A549 (cell line): ENCODE measurements around the gene PDE1C. TPM values are rescaled to one million over a fixed set of nuclear protein-coding genes. Genes with fewer than 3 reads are reported as not detected.

Source experiments
- ATAC-seq, 2 experiments: fragments of 200-7000 bp in 1 of 2; fragments of >200 bp in 1 of 2; cut with Nextera tagmentation in 1 of 2; cut with Tn5 transposase in 1 of 2; 3 replicates each; pipeline versions ENCODE4 v1.8.0 to v1.9.1; 2018 to 2020; ENCODE audit warnings: mild to moderate bottlenecking in 1 of 2, moderate library complexity in 1 of 2
- CTCF ChIA-PET: fragments of 300-600 bp; sonication (Branson Sonifier 250); formaldehyde crosslinking; extraction: SDS; loops from one replicate; lab custom pipeline; 2021; ENCODE audit warnings: antibody characterized with exemption, inconsistent platforms; lab: Yijun Ruan, JAX
- POLR2A ChIA-PET: fragments of 350-600 bp; formaldehyde crosslinking; extraction: SDS; loops from one replicate; lab custom pipeline; 2021; ENCODE audit warnings: antibody characterized with exemption, inconsistent platforms; lab: Yijun Ruan, JAX
- DNase-seq, 2 experiments: peaks; one replicate each; pipeline versions ENCODE4 v3.0.0 to v3.0.0-alpha.2; 2011 to 2016; ENCODE audit warnings: low read depth in 1 of 2, low spot score in 1 of 2
- FAIRE-seq: peaks from 2 replicates; lab custom pipeline; 2011; peaks lifted over from hg19 to GRCh38; lab: Jason Lieb, UNC
- H3K27ac ChIP-seq, 2 experiments: fragments of >200 bp; sonication (Bioruptor Twin); formaldehyde crosslinking; 3 replicates each; pipeline ENCODE4 v1.5.1; 2016 to 2017
- H3K4me1 ChIP-seq: fragments of >200 bp; sonication (Bioruptor Twin); formaldehyde crosslinking; 3 replicates; pipeline ENCODE4 v1.6.1; 2016
- H3K4me2 ChIP-seq: fragments of >200 bp; sonication (Bioruptor Twin); formaldehyde crosslinking; 3 replicates; pipeline ENCODE4 v1.6.1; 2016
- H3K4me3 ChIP-seq: fragments of >200 bp; sonication (Bioruptor Twin); formaldehyde crosslinking; 3 replicates; pipeline ENCODE4 v1.5.1; 2016
- H3K9me3 ChIP-seq: fragments of >200 bp; sonication (Bioruptor Twin); formaldehyde crosslinking; 3 replicates; pipeline ENCODE4 v1.6.1; 2016
- BHLHE40 ChIP-seq: IDR thresholded peaks from 2 replicates; pipeline ENCODE4 v1.6.1; 2012; ENCODE audit warnings: low read depth, low read length, inconsistent platforms
- CBX8 ChIP-seq: fragments of 200-600 bp; sonication (generic); IDR thresholded peaks from 2 replicates; pipeline ENCODE4 v1.6.1; 2016
- CHD4 ChIP-seq: fragments of 200-600 bp; sonication (generic); IDR thresholded peaks from 2 replicates; pipeline ENCODE4 v1.6.1; 2016; ENCODE audit warnings: antibody characterized with exemption, mild to moderate bottlenecking, borderline replicate concordance
- FOXS1 ChIP-seq: fragments of 250-450 bp; sonication (Bioruptor Pico); IDR thresholded peaks from 2 replicates; pipeline ENCODE4 v1.5.0; 2020; ENCODE audit warnings: mild to moderate bottlenecking, moderate library complexity
- GATA3 ChIP-seq: IDR thresholded peaks from 2 replicates; pipeline ENCODE4 v1.6.1; 2012; ENCODE audit warnings: borderline replicate concordance
- HDAC2 ChIP-seq: fragments of 200-600 bp; sonication (generic); IDR thresholded peaks from 2 replicates; pipeline ENCODE4 v1.6.1; 2016
- HOXB5 ChIP-seq: fragments of 250-450 bp; sonication (Bioruptor Pico); IDR thresholded peaks from 2 replicates; pipeline ENCODE4 v1.5.0; 2020; ENCODE audit warnings: mild to moderate bottlenecking, moderate library complexity
- JUNB ChIP-seq: fragments of >200 bp; sonication (Bioruptor Twin); formaldehyde crosslinking; IDR thresholded peaks from 2 replicates; pipeline ENCODE4 v1.6.1; 2016
- KDM1A ChIP-seq: fragments of 200-600 bp; sonication (generic); IDR thresholded peaks from 2 replicates; pipeline ENCODE4 v1.6.1; 2016; ENCODE audit warnings: low read depth, mild to moderate bottlenecking
- KDM5A ChIP-seq: fragments of 200-600 bp; sonication (generic); IDR thresholded peaks from 2 replicates; pipeline ENCODE4 v1.6.1; 2016; ENCODE audit warnings: antibody characterized with exemption, mild to moderate bottlenecking
- MAZ ChIP-seq: fragments of 150-350 bp; IDR thresholded peaks from 2 replicates; pipeline ENCODE4 v1.6.1; 2014; ENCODE audit warnings: antibody characterized with exemption, low read depth, low read length, borderline replicate concordance
- NFE2L2 ChIP-seq: fragments of 150-350 bp; conservative IDR thresholded peaks from 2 replicates; pipeline ENCODE4 v1.6.1; 2014; ENCODE audit warnings: low read length
- NPAS2 ChIP-seq: fragments of 250-450 bp; sonication (Bioruptor Pico); IDR thresholded peaks from 2 replicates; pipeline ENCODE4 v1.8.0; 2022; ENCODE audit warnings: mild to moderate bottlenecking, moderate library complexity, borderline replicate concordance
- NR3C1 ChIP-seq: fragments of >200 bp; sonication (Bioruptor Twin); formaldehyde crosslinking; IDR thresholded peaks from 3 replicates; pipeline ENCODE4 v1.6.1; 2017
- RAD21 ChIP-seq, 2 experiments: fragments of >200 bp in 1 of 2; sonication (Bioruptor Twin) in 1 of 2; formaldehyde crosslinking in 1 of 2; IDR thresholded peaks in 1 of 2; conservative IDR thresholded peaks in 1 of 2; 2 replicates in 1 of 2; 3 replicates in 1 of 2; pipeline ENCODE4 v1.6.1; 2012 to 2018; ENCODE audit warnings: inconsistent platforms in 1 of 2
- RCOR1 ChIP-seq: fragments of 150-350 bp; IDR thresholded peaks from 2 replicates; pipeline ENCODE4 v1.6.1; 2014; ENCODE audit warnings: antibody characterized with exemption, low read length, low read depth
- RNF2 ChIP-seq: fragments of 200-600 bp; sonication (generic); IDR thresholded peaks from 2 replicates; pipeline ENCODE4 v1.6.1; 2016; ENCODE audit warnings: low read depth, mild to moderate bottlenecking, antibody characterized with exemption, moderate library complexity, borderline replicate concordance
- SREBF2 ChIP-seq: fragments of 450-650 bp; IDR thresholded peaks from 2 replicates; pipeline ENCODE4 v1.6.1; 2014; ENCODE audit warnings: mild to moderate bottlenecking, moderate library complexity
- TFCP2L1 ChIP-seq: fragments of 250-450 bp; sonication (Bioruptor Pico); IDR thresholded peaks from 2 replicates; pipeline ENCODE4 v1.5.0; 2021; ENCODE audit warnings: mild to moderate bottlenecking
- ZFP36 ChIP-seq: fragments of 450-650 bp; IDR thresholded peaks from 2 replicates; pipeline ENCODE4 v1.6.1; 2014; ENCODE audit warnings: borderline replicate concordance; ENCODE audit not compliant: partially characterized antibody
- ZNF302 ChIP-seq: fragments of 250-450 bp; sonication (Bioruptor Pico); IDR thresholded peaks from 2 replicates; pipeline ENCODE4 v1.9.0; 2021; ENCODE audit warnings: inconsistent platforms, mild to moderate bottlenecking, moderate library complexity
- ZSCAN20 ChIP-seq: fragments of 250-450 bp; sonication (Bioruptor Pico); IDR thresholded peaks from 2 replicates; pipeline ENCODE4 v1.8.0; 2022; ENCODE audit warnings: mild to moderate bottlenecking, moderate library complexity
- WGBS: methylation state at CpG from one replicate; pipeline ENCODE4 v1.1.6; 2017; ENCODE audit errors: missing lambda C conversion rate; 5-methylcytosine and 5-hydroxymethylcytosine counted together
- polyA plus RNA-seq, 4 experiments: library from polyadenylated mRNA; depleted of rRNA in 3 of 4; stranded (reverse); fragments of >200 nt; fragmentation: RNase III in 1 of 4; extraction: RNeasy Plus Mini Kit Qiagen cat#74134 plus additional on column Dnase treatment in 1 of 4; gene quantifications; 2 replicates in 3 of 4; 3 replicates in 1 of 4; pipeline ENCODE4 v1.2.3, GENCODE V29; 2011 to 2017
- TF ChIP-seq, protein P1 (sequence below): fragments of >200 bp; sonication (Bioruptor Twin); formaldehyde crosslinking; IDR thresholded peaks from 3 replicates; pipeline ENCODE4 v1.5.1; 2016
- TF ChIP-seq, protein P2 (sequence below): IDR thresholded peaks from 2 replicates; pipeline ENCODE4 v1.6.1; 2012
- TF ChIP-seq, protein P3 (sequence below): IDR thresholded peaks from 2 replicates; pipeline ENCODE4 v1.6.1; 2012; ENCODE audit warnings: low read depth, borderline replicate concordance
- TF ChIP-seq, protein P4 (sequence below): IDR thresholded peaks from 2 replicates; pipeline ENCODE4 v1.6.1; 2012
- TF ChIP-seq, protein P5 (sequence below): fragments of 450-650 bp; IDR thresholded peaks from 2 replicates; pipeline ENCODE4 v1.6.1; 2014; ENCODE audit warnings: antibody characterized with exemption
- TF ChIP-seq, protein P6 (sequence below): fragments of 250-450 bp; sonication (Bioruptor Pico); IDR thresholded peaks from 2 replicates; pipeline ENCODE4 v1.5.0; 2021; ENCODE audit warnings: mild to moderate bottlenecking, moderate library complexity, borderline replicate concordance

Gene PDE1C
- polyA plus RNA-seq, 2 of the 4 experiments (the other 2 are of a cell fraction), result 8.0 to 11.0 TPM

DNA sequence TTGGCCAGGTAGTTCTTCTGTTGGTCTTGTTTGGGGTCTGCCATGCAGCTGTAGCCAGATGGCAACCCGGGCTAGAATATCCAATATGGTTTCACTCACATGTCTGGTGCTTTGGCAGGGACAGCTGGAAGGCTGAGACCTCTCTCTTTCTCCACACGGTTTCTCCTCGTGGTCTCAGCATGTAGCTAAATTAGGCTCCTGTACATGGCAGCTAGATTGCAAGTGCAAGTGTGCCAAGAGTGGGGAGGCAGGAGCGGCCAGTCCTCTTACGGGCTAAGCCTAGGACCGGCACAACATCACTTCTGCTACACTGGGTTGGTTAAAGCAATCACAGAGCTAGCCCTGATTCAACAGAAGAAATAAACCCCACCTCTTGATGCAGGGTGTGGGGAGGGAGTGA is 9.3 kb upstream of the PDE1C start (continued):
- TF ChIP-seq, protein P1, sequence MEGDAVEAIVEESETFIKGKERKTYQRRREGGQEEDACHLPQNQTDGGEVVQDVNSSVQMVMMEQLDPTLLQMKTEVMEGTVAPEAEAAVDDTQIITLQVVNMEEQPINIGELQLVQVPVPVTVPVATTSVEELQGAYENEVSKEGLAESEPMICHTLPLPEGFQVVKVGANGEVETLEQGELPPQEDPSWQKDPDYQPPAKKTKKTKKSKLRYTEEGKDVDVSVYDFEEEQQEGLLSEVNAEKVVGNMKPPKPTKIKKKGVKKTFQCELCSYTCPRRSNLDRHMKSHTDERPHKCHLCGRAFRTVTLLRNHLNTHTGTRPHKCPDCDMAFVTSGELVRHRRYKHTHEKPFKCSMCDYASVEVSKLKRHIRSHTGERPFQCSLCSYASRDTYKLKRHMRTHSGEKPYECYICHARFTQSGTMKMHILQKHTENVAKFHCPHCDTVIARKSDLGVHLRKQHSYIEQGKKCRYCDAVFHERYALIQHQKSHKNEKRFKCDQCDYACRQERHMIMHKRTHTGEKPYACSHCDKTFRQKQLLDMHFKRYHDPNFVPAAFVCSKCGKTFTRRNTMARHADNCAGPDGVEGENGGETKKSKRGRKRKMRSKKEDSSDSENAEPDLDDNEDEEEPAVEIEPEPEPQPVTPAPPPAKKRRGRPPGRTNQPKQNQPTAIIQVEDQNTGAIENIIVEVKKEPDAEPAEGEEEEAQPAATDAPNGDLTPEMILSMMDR, result no peak
- TF ChIP-seq NFE2L2, result no peak
- no peak for TF ChIP-seq TFCP2L1 (CRISPR knock-in tag)
- no peak for TF ChIP-seq GATA3
- TF ChIP-seq, all 56 proteins: peak for 0

DNA sequence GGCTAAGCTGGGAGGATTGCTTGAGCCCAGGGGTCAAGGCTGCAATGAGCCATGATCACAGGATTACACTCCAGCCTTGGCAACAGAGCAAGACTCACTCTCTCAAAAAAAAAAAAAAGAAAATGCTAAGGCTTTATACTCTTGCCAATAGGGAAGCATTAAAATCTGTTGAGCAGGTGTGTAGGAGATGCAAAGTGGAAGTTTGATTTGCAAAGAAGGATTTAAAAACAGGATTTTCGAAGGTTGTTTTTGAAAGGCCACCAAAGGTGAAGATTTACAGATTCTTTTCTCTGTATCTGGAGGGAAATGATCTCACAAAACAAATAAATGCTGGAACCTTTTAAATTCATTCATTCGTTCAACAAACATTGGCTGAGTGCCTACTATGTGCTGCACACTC is 8.6 kb upstream of the PDE1C start:
- FAIRE-seq (no peak), DNase-seq (no peak), ATAC-seq (no peak)
- H3K4me3 ChIP-seq, result no peak overlapping the region
- peaks cover 14% of the 10 kb centered on the region; the same call in 1 of the 3 replicates for H3K9me3 ChIP-seq
- CTCF ChIA-PET, result interaction anchor here (1.2 kb wide), 1 partner anchor 15 kb away, joined by 3 read pairs; no protein-coding TSS in a partner anchor
- H3K4me1 ChIP-seq, result peaks cover 7% of the 10 kb centered on the region
- H3K27ac ChIP-seq, result no peak overlapping the region
- TF ChIP-seq NFE2L2 (no peak), RNF2 (no peak), SREBF2 (no peak), ZFP36 (no peak), ZNF302 (CRISPR knock-in tag) (no peak), CBX8 (no peak), MAZ (no peak), NR3C1 (no peak), NPAS2 (no peak), CHD4 (no peak), RCOR1 (no peak), HDAC2 (no peak), KDM1A (no peak), HOXB5 (CRISPR knock-in tag) (no peak), ZSCAN20 (CRISPR knock-in tag) (no peak)
- TF ChIP-seq, protein P2, sequence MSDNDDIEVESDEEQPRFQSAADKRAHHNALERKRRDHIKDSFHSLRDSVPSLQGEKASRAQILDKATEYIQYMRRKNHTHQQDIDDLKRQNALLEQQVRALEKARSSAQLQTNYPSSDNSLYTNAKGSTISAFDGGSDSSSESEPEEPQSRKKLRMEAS, result no peak
- TF ChIP-seq, protein P3, sequence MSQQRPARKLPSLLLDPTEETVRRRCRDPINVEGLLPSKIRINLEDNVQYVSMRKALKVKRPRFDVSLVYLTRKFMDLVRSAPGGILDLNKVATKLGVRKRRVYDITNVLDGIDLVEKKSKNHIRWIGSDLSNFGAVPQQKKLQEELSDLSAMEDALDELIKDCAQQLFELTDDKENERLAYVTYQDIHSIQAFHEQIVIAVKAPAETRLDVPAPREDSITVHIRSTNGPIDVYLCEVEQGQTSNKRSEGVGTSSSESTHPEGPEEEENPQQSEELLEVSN, result no peak
- TF ChIP-seq, protein P4, sequence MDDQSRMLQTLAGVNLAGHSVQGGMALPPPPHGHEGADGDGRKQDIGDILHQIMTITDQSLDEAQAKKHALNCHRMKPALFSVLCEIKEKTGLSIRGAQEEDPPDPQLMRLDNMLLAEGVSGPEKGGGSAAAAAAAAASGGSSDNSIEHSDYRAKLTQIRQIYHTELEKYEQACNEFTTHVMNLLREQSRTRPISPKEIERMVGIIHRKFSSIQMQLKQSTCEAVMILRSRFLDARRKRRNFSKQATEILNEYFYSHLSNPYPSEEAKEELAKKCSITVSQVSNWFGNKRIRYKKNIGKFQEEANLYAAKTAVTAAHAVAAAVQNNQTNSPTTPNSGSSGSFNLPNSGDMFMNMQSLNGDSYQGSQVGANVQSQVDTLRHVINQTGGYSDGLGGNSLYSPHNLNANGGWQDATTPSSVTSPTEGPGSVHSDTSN, result no peak
- TF ChIP-seq, protein P5, sequence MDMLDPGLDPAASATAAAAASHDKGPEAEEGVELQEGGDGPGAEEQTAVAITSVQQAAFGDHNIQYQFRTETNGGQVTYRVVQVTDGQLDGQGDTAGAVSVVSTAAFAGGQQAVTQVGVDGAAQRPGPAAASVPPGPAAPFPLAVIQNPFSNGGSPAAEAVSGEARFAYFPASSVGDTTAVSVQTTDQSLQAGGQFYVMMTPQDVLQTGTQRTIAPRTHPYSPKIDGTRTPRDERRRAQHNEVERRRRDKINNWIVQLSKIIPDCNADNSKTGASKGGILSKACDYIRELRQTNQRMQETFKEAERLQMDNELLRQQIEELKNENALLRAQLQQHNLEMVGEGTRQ, result no peak
- no peak overlapping the region for H3K4me2 ChIP-seq
- POLR2A ChIA-PET, result no interaction called here
- WGBS, result 40% methylated on average over 2 of the region's 2 CpGs

DNA sequence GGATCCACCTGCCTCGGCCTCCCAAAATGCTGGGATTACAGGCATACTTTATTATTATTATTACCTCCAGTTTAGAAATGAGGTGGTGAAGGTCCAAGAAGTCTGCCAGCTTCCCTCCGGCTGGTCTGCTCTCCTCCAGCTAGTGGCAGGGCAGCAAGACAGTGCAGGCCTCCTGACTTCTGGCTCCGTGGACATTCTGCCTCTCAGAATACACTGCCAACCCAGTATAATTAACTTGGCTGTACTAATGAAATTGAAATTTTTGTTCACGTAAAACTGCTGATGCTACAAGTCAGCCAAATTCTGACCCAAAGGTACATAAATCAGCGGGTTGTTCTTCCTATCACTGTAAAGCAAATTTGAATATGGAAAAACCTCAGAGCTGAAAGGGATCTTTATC is 7.6 kb upstream of the PDE1C start:
- no peak overlapping the region for H3K4me3 ChIP-seq
- H3K4me1 ChIP-seq, result peaks cover 7% of the 10 kb centered on the region
- no peak overlapping the region for H3K4me2 ChIP-seq
- FAIRE-seq (no peak), ATAC-seq (no peak), DNase-seq (no peak)
- no peak overlapping the region for H3K27ac ChIP-seq
- peaks cover 14% of the 10 kb centered on the region; the same call in 1 of the 3 replicates for H3K9me3 ChIP-seq
- 96% methylated on average over 5 of the region's 5 CpGs for WGBS
- POLR2A ChIA-PET, result no interaction called here
- CTCF ChIA-PET, result interaction anchor here (1.2 kb wide), 1 partner anchor 14 kb away, joined by 3 read pairs; no protein-coding TSS in a partner anchor
- TF ChIP-seq KDM5A (no peak), BHLHE40 (no peak), SREBF2 (no peak), MAZ (no peak), RAD21 (conservative IDR thresholded peaks at IDR 0.05 in 1 of 2, IDR thresholded peaks at IDR 0.05 in 1 of 2) (no peak), JUNB (no peak), FOXS1 (no peak), ZNF302 (CRISPR knock-in tag) (no peak), NR3C1 (no peak), GATA3 (no peak), HDAC2 (no peak)
- TF ChIP-seq, protein P6, sequence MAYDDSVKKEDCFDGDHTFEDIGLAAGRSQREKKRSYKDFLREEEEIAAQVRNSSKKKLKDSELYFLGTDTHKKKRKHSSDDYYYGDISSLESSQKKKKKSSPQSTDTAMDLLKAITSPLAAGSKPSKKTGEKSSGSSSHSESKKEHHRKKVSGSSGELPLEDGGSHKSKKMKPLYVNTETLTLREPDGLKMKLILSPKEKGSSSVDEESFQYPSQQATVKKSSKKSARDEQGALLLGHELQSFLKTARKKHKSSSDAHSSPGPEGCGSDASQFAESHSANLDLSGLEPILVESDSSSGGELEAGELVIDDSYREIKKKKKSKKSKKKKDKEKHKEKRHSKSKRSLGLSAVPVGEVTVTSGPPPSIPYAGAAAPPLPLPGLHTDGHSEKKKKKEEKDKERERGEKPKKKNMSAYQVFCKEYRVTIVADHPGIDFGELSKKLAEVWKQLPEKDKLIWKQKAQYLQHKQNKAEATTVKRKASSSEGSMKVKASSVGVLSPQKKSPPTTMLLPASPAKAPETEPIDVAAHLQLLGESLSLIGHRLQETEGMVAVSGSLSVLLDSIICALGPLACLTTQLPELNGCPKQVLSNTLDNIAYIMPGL (CRISPR knock-in tag), result no peak
- TF ChIP-seq, protein P2, result no peak
